K562 (cell line): ENCODE measurements around the gene FOSL1. TPM values are rescaled to one million over a fixed set of nuclear protein-coding genes. Genes with fewer than 3 reads are reported as not detected.

Experiments used
- CCAR2 ChIP-seq: fragments of 200-400 bp; formaldehyde crosslinking; IDR thresholded peaks from 2 replicates; pipeline ENCODE4 v1.6.1; 2017; ENCODE audit warnings: mild to moderate bottlenecking, low read depth, low read length
- CCNT2 ChIP-seq: IDR thresholded peaks from 2 replicates; pipeline ENCODE4 v1.6.1; 2011; ENCODE audit warnings: borderline replicate concordance, low read depth, mild to moderate bottlenecking, moderate library complexity, mixed read lengths, low read length; ENCODE audit not compliant: insufficient read length; ENCODE audit errors: extremely low read depth
- GABPA ChIP-seq: fragments of 200-800 bp; sonication (Bioruptor generic); conservative IDR thresholded peaks from 2 replicates; pipeline ENCODE4 v1.6.1; 2016; ENCODE audit warnings: low read depth, missing genetic modification characterization, missing compliant biosample characterization
- HSF4 ChIP-seq: fragments of 250-450 bp; sonication (Bioruptor Pico); IDR thresholded peaks from 2 replicates; pipeline ENCODE4 v2.1.2; 2022; ENCODE audit warnings: mild to moderate bottlenecking, moderate library complexity, borderline replicate concordance
- ID3 ChIP-seq, 2 experiments: fragments of 250-450 bp in 1 of 2; fragments of 450-650 bp in 1 of 2; sonication (Bioruptor Pico) in 1 of 2; IDR thresholded peaks; 2 replicates each; pipeline versions ENCODE4 v1.6.1 to v1.8.0; 2016 to 2021; ENCODE audit warnings: mild to moderate bottlenecking in 2 of 2, moderate library complexity in 2 of 2, missing compliant biosample characterization in 1 of 2, missing genetic modification characterization in 1 of 2
- JUNB ChIP-seq: fragments of 450-650 bp; formaldehyde crosslinking; conservative IDR thresholded peaks from 2 replicates; pipeline ENCODE4 v1.4.0; 2020; ENCODE audit warnings: mild to moderate bottlenecking
- LCOR ChIP-seq: sonication (generic); formaldehyde crosslinking; IDR thresholded peaks from 2 replicates; pipeline ENCODE4 v1.8.0; 2022; ENCODE audit warnings: mild to moderate bottlenecking, missing genetic modification reagents
- MXI1 ChIP-seq: IDR thresholded peaks from 2 replicates; pipeline ENCODE4 v1.6.1; 2011; ENCODE audit warnings: low read depth, mild to moderate bottlenecking, improper control_type of control experiment, low read length
- NEUROD1 ChIP-seq: fragments of 150-350 bp; IDR thresholded peaks from 2 replicates; pipeline ENCODE4 v1.6.1; 2014; ENCODE audit warnings: borderline replicate concordance, low read length, low read depth; ENCODE audit not compliant: partially characterized antibody
- RAD51 ChIP-seq: fragments of 450-650 bp; IDR thresholded peaks from 2 replicates; pipeline ENCODE4 v1.7.1; 2016; ENCODE audit warnings: low read depth, mild to moderate bottlenecking, borderline replicate concordance
- RHOXF2B ChIP-seq: fragments of 250-450 bp; sonication (Bioruptor Pico); conservative IDR thresholded peaks from 2 replicates; pipeline ENCODE4 v1.5.1; 2021
- SMARCC2 ChIP-seq: fragments of 450-650 bp; IDR thresholded peaks from 2 replicates; pipeline ENCODE4 v1.6.1; 2017; ENCODE audit warnings: antibody characterized with exemption, moderate library complexity, mild to moderate bottlenecking, low read depth
- SREBF1 ChIP-seq: fragments of 150-350 bp; IDR thresholded peaks from 2 replicates; pipeline ENCODE4 v1.6.1; 2014; ENCODE audit warnings: antibody characterized with exemption, low read depth, low read length, borderline replicate concordance
- SREBF2 ChIP-seq: sonication (generic); formaldehyde crosslinking; IDR thresholded peaks from 2 replicates; pipeline ENCODE4 v1.4.0; 2020; ENCODE audit warnings: mild to moderate bottlenecking, missing genetic modification reagents
- TAF9B ChIP-seq: fragments of 450-650 bp; IDR thresholded peaks from 2 replicates; pipeline ENCODE4 v1.6.1; 2018; ENCODE audit warnings: mild to moderate bottlenecking; ENCODE audit not compliant: partially characterized antibody
- TARDBP ChIP-seq: fragments of 450-650 bp; IDR thresholded peaks from 2 replicates; pipeline ENCODE4 v1.6.1; 2016
- TRIM25 ChIP-seq: fragments of 450-650 bp; IDR thresholded peaks from 2 replicates; pipeline ENCODE4 v1.7.0; 2016; ENCODE audit warnings: borderline replicate concordance
- ZC3H11A ChIP-seq: IDR thresholded peaks from 2 replicates; pipeline ENCODE4 v1.6.1; 2012; ENCODE audit warnings: low read depth, low read length, improper control_type of control experiment
- ZNF740 ChIP-seq, 3 experiments: fragments of 200-800 bp in 1 of 3; sonication (Bioruptor generic) in 1 of 3; sonication (generic) in 1 of 3; formaldehyde crosslinking in 1 of 3; IDR thresholded peaks; 2 replicates each; pipeline versions ENCODE4 v1.6.1 to v1.8.0; 2016 to 2022; ENCODE audit warnings: mild to moderate bottlenecking in 2 of 3, missing compliant biosample characterization in 2 of 3, missing genetic modification characterization in 2 of 3, missing genetic modification reagents in 1 of 3
- polyA plus RNA-seq, 8 experiments: library from polyadenylated mRNA; depleted of rRNA in 4 of 8; stranded (reverse) in 5 of 8; unstranded in 3 of 8; fragments of >200 nt; fragmentation: Nextera tagmentation in 2 of 8; fragmentation: Illumina TruSeq in 1 of 8; extraction: Ambion mirVana in 2 of 8; extraction: Trizol in 1 of 8; gene quantifications; 2 replicates each; pipeline versions ENCODE4 v1.2.1 to v1.2.3, GENCODE V29; 2011 to 2014; ENCODE audit warnings: inconsistent platforms in 1 of 8, missing spikeins in 1 of 8
- total RNA-seq, 7 experiments: library from RNA; depleted of rRNA in 6 of 7; stranded (reverse); fragments of >200 nt in 6 of 7; fragmentation: Illumina TruSeq in 2 of 7; extraction: Trizol in 2 of 7; gene quantifications; 2 replicates each; pipeline versions ENCODE4 v1.2.1 to v1.2.3, GENCODE V29; 2011 to 2021; ENCODE audit warnings: low replicate concordance in 1 of 7
- TF ChIP-seq, protein P1 (sequence below): fragments of 250-450 bp; sonication (Bioruptor Pico); IDR thresholded peaks from 2 replicates; pipeline ENCODE4 v1.6.1; 2021; ENCODE audit warnings: mild to moderate bottlenecking
- TF ChIP-seq, protein P2 (sequence below), 2 experiments: IDR thresholded peaks; 2 replicates each; pipeline ENCODE4 v1.6.1; 2011; ENCODE audit warnings: borderline replicate concordance in 1 of 2, control low read depth in 1 of 2, low read depth in 1 of 2, low read length in 1 of 2, mild to moderate bottlenecking in 1 of 2, mixed read lengths in 1 of 2, moderate library complexity in 1 of 2; ENCODE audit not compliant: insufficient read depth in 1 of 2, insufficient read length in 1 of 2, poor library complexity in 1 of 2, severe bottlenecking in 1 of 2; ENCODE audit errors: extremely low read depth in 1 of 2

The FOSL1 gene
- total and polyA plus RNA-seq, 9 of the 15 experiments (the other 6 are each of a cell fraction or from before 2014, with no cell fraction given) = 3.5 to 39.6 (median 10.0) TPM

- peak; percentile 97 for TF ChIP-seq CCNT2
- TF ChIP-seq JUNB (CRISPR knock-in tag) = peak; percentile 51; the same call in 1 of the 2 replicates
- TF ChIP-seq, protein P1, sequence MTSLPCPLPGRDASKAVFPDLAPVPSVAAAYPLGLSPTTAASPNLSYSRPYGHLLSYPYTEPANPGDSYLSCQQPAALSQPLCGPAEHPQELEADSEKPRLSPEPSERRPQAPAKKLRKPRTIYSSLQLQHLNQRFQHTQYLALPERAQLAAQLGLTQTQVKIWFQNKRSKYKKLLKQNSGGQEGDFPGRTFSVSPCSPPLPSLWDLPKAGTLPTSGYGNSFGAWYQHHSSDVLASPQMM = no peak
- TF ChIP-seq TRIM25 = no peak
- TF ChIP-seq TARDBP = 0 out of 2 replicates have a peak, but pooled peaks have one; percentile 35
- no peak for TF ChIP-seq ID3 (CRISPR knock-in tag; IDR thresholded peaks at IDR 0.05)
- peak; percentile 67; the same call in 1 of the 2 replicates for TF ChIP-seq ID3 (tag; IDR thresholded peaks at IDR 0.05)
- TF ChIP-seq, protein P2, sequence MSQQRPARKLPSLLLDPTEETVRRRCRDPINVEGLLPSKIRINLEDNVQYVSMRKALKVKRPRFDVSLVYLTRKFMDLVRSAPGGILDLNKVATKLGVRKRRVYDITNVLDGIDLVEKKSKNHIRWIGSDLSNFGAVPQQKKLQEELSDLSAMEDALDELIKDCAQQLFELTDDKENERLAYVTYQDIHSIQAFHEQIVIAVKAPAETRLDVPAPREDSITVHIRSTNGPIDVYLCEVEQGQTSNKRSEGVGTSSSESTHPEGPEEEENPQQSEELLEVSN (IDR thresholded peaks at IDR 0.05; ENCODE audit: borderline replicate concordance in 1 of 2, extremely low read depth in 1 of 2, insufficient read depth in 1 of 2, insufficient read length in 1 of 2, low read depth in 1 of 2, low read length in 1 of 2, poor library complexity in 1 of 2, severe bottlenecking in 1 of 2) = peak; percentile 94 to 97
- no peak for TF ChIP-seq ZC3H11A
- peak; percentile 70 for TF ChIP-seq GABPA (tag)
- TF ChIP-seq SMARCC2 = peak; percentile 45; the same call in 1 of the 2 replicates
- no peak for TF ChIP-seq SREBF2 (CRISPR knock-in tag)
- peak; percentile 86 for TF ChIP-seq TAF9B
- TF ChIP-seq HSF4 (CRISPR knock-in tag) = no peak
- no peak for TF ChIP-seq SREBF1
- TF ChIP-seq LCOR (CRISPR knock-in tag) = peak; percentile 74; the same call in 1 of the 2 replicates
- TF ChIP-seq RAD51 = peak; percentile 42; the same call in 1 of the 2 replicates
- peak; percentile 76 for TF ChIP-seq NEUROD1
- no peak for TF ChIP-seq CCAR2
- TF ChIP-seq ZNF740 (CRISPR knock-in tag; IDR thresholded peaks at IDR 0.05) = peak; percentile 79
- TF ChIP-seq ZNF740 (tag; IDR thresholded peaks at IDR 0.05) = no peak
- peak; percentile 55; the same call in 1 of the 2 replicates for TF ChIP-seq MXI1
- no peak for TF ChIP-seq RHOXF2B (CRISPR knock-in tag)
Measured at GRCh38 chr11:65899356-65900124, 648 bp downstream of the FOSL1 start (continued).
